Muscle layer of colon (tissue), 2 donors: ENCODE results near the gene MAB21L1.

Experiments used
- H3K27ac ChIP-seq: one replicate; pipeline ENCODE4 v1.7.0; 2013; ENCODE audit warnings: low read depth, mild to moderate bottlenecking, low read length, moderate library complexity
- H3K27me3 ChIP-seq, 2 donors: one replicate each; pipeline ENCODE4 v1.7.0; 2013; ENCODE audit warnings: low read length in 2 of 2, mild to moderate bottlenecking in 2 of 2; ENCODE audit not compliant: insufficient read depth in 2 of 2, control insufficient read depth in 1 of 2
- H3K36me3 ChIP-seq: one replicate; pipeline ENCODE4 v1.7.0; 2013; ENCODE audit warnings: mild to moderate bottlenecking, low read length; ENCODE audit not compliant: insufficient read depth
- H3K4me1 ChIP-seq: one replicate; pipeline ENCODE4 v1.7.0; 2013; ENCODE audit warnings: mild to moderate bottlenecking, low read length; ENCODE audit not compliant: insufficient read depth
- H3K4me3 ChIP-seq, 2 donors: one replicate each; pipeline ENCODE4 v1.7.0; 2013; ENCODE audit warnings: low read length in 2 of 2, low read depth in 1 of 2, mild to moderate bottlenecking in 1 of 2, moderate library complexity in 1 of 2
- H3K9ac ChIP-seq: one replicate; pipeline ENCODE4 v1.7.0; 2013; ENCODE audit warnings: low read length
- H3K9me3 ChIP-seq: one replicate; pipeline ENCODE4 v1.7.0; 2013; ENCODE audit warnings: mild to moderate bottlenecking, low read length
- donor health status: abdominal sarcoma.
- donor health status: Adenocarcinoma of cecum.

The MAB21L1 gene

GRCh38 chr13:35469806-35470525, 6.5 kb downstream of the MAB21L1 start:
- no peaks in the 10 kb centered on the region for H3K27me3 ChIP-seq
- H3K27ac ChIP-seq: no peak overlapping the region
- H3K4me3 ChIP-seq: peak overlapping the region in 1 of 2 donors; percentile 41
- peak overlapping the region; percentile 0 for H3K9ac ChIP-seq
- H3K36me3 ChIP-seq: no peaks in the 10 kb centered on the region
- H3K4me1 ChIP-seq: peaks cover 5% of the 10 kb centered on the region
- H3K9me3 ChIP-seq: no peaks in the 10 kb centered on the region

GRCh38 chr13:35468195-35468594, 8.3 kb downstream of the MAB21L1 start:
- Histone ChIP-seq H3K27ac (no peak overlapping the region), H3K9me3 (no peaks in the 10 kb centered on the region), H3K4me3 (no peak overlapping the region), H3K27me3 (no peaks in the 10 kb centered on the region), H3K9ac (no peak overlapping the region), H3K36me3 (no peaks in the 10 kb centered on the region), H3K4me1 (peaks cover 5% of the 10 kb centered on the region)

- Histone ChIP-seq H3K4me1 (peaks cover 5% of the 10 kb centered on the region), H3K27ac (no peak overlapping the region), H3K36me3 (no peaks in the 10 kb centered on the region), H3K27me3 (no peaks in the 10 kb centered on the region), H3K9ac (no peak overlapping the region), H3K9me3 (no peaks in the 10 kb centered on the region), H3K4me3 (no peak overlapping the region)
Measured at GRCh38 chr13:35465371-35465770, 11.1 kb downstream of the MAB21L1 start.

GRCh38 chr13:35460061-35460460, 16.4 kb downstream of the MAB21L1 start:
- Histone ChIP-seq H3K9me3 (no peaks in the 10 kb centered on the region), H3K27me3 (no peaks in the 10 kb centered on the region), H3K4me1 (no peaks in the 10 kb centered on the region), H3K27ac (no peak overlapping the region), H3K36me3 (no peaks in the 10 kb centered on the region), H3K4me3 (no peak overlapping the region), H3K9ac (no peak overlapping the region)

GRCh38 chr13:35457258-35457657, 19.2 kb downstream of the MAB21L1 start:
- Histone ChIP-seq H3K9ac (no peak overlapping the region), H3K27me3 (no peaks in the 10 kb centered on the region), H3K9me3 (no peaks in the 10 kb centered on the region), H3K4me3 (no peak overlapping the region), H3K4me1 (no peaks in the 10 kb centered on the region), H3K36me3 (no peaks in the 10 kb centered on the region), H3K27ac (no peak overlapping the region)

- Histone ChIP-seq H3K4me3 (no peak overlapping the region), H3K27me3 (no peaks in the 10 kb centered on the region), H3K9ac (no peak overlapping the region), H3K27ac (no peak overlapping the region), H3K36me3 (no peaks in the 10 kb centered on the region), H3K9me3 (no peaks in the 10 kb centered on the region), H3K4me1 (no peaks in the 10 kb centered on the region)
Measured at GRCh38 chr13:35455022-35455421, 21.5 kb downstream of the MAB21L1 start.

DNA sequence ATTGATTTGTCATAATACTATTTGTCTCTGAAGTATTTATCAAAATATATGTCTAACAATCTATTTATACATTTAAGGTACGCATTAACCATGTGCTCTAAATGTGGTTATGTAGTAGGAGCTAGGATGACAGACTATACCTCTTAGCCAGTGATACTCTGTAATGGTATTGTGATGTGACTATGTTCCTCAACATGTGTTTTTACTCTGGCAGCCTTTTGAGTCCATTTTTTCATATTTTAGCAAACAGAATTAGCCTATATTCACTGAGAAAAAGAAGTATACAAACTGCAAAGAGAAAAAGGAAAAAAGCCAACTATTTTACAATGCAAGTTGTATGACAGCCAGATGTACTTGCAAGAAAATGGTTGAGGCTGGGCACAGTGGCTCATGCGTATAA, 26.7 kb downstream of the MAB21L1 start:
- H3K4me1 ChIP-seq: peaks cover 7% of the 10 kb centered on the region
- H3K27me3 ChIP-seq: no peaks in the 10 kb centered on the region
- H3K4me3 ChIP-seq: no peak overlapping the region
- no peak overlapping the region for H3K27ac ChIP-seq
- H3K9me3 ChIP-seq: no peaks in the 10 kb centered on the region
- no peak overlapping the region for H3K9ac ChIP-seq
- no peaks in the 10 kb centered on the region for H3K36me3 ChIP-seq

DNA sequence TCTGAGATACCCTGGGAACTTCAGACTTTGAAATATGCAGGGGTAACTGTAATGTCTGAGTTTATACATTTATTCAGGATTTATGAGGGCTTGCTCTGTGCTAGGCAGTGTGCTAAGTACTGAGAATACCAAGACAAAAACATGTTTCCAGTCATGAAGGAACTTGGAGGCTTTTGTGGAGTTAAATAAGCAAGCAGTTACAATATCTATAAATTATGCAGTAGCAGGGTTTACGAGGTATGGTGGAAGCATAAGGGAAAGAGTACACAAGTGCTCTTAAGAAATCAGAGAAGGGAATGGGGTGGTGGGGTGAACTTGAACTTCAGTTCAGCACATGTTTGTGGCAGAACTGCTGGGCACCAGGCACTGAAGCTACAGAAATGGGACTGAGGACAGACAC, 28.0 kb downstream of the MAB21L1 start:
- Histone ChIP-seq H3K4me3 (no peak overlapping the region), H3K36me3 (no peaks in the 10 kb centered on the region), H3K4me1 (peaks cover 7% of the 10 kb centered on the region), H3K27me3 (no peaks in the 10 kb centered on the region), H3K9me3 (no peaks in the 10 kb centered on the region), H3K9ac (no peak overlapping the region), H3K27ac (no peak overlapping the region)
